Natural killer cell (primary cell): Measurements from ENCODE around the gene HDGFL3. TPM values are rescaled to one million over a fixed set of nuclear protein-coding genes. Genes with fewer than 3 reads are reported as not detected.

Experiments used
- ATAC-seq, 3 donors: fragments of 150-1000 bp in 2 of 3; fragments of 200-7000 bp in 1 of 3; cut with Tn5 transposase; 1 replicate in 1 of 3; 2 replicates in 2 of 3; pipeline ENCODE4 v1.10.0; 2021; ENCODE audit warnings: mild to moderate bottlenecking in 2 of 3, moderate library complexity in 2 of 3
- DNase-seq, 2 donors: peaks; one replicate each; pipeline versions ENCODE4 v3.0.0 to v3.0.0-alpha.2; 2013 to 2021; ENCODE audit warnings: mixed read lengths in 1 of 2
- H3K27ac ChIP-seq: one replicate; pipeline ENCODE4 v1.5.1; 2013; ENCODE audit warnings: mild to moderate bottlenecking, low read length
- H3K27me3 ChIP-seq: one replicate; pipeline ENCODE4 v1.6.1; 2013; ENCODE audit warnings: low read length; ENCODE audit not compliant: control insufficient read depth, insufficient read depth
- H3K36me3 ChIP-seq: one replicate; pipeline ENCODE4 v1.6.1; 2013; ENCODE audit warnings: low read length; ENCODE audit not compliant: control insufficient read depth, insufficient read depth
- H3K4me1 ChIP-seq: one replicate; pipeline ENCODE4 v1.6.1; 2013; ENCODE audit warnings: low read length; ENCODE audit not compliant: control insufficient read depth, insufficient read depth
- H3K4me3 ChIP-seq: one replicate; pipeline ENCODE4 v1.5.1; 2013; ENCODE audit warnings: low read length
- H3K9me3 ChIP-seq: one replicate; pipeline ENCODE4 v1.6.1; 2013; ENCODE audit warnings: low read length; ENCODE audit not compliant: control insufficient read depth, insufficient read depth
- H3K27ac Mint-ChIP-seq, 2 donors: one replicate each; pipeline ENCODE4 v1.8.0; 2022; ENCODE audit warnings: mild to moderate bottlenecking in 2 of 2, mixed read lengths in 2 of 2, moderate library complexity in 1 of 2
- H3K27me3 Mint-ChIP-seq, 2 donors: one replicate each; pipeline ENCODE4 v1.8.0; 2022; ENCODE audit warnings: low read depth in 2 of 2, mixed read lengths in 2 of 2
- H3K36me3 Mint-ChIP-seq: one replicate; pipeline ENCODE4 v1.8.0; 2022; ENCODE audit warnings: mixed read lengths
- H3K4me1 Mint-ChIP-seq, 2 donors: one replicate each; pipeline ENCODE4 v1.8.0; 2022; ENCODE audit warnings: mixed read lengths in 2 of 2
- H3K4me3 Mint-ChIP-seq: one replicate; pipeline ENCODE4 v1.8.0; 2022; ENCODE audit warnings: mild to moderate bottlenecking, moderate library complexity, mixed read lengths
- H3K9me3 Mint-ChIP-seq, 2 donors: one replicate each; pipeline ENCODE4 v1.8.0; 2022; ENCODE audit warnings: mixed read lengths in 2 of 2
- CTCF ChIP-seq: fragments of 200-600 bp; IDR thresholded peaks from one replicate; pipeline ENCODE4 v1.8.0; 2022; ENCODE audit warnings: antibody characterized with exemption
- WGBS: methylation state at CpG from one replicate; pipeline ENCODE4 v1.1.7; 2013; ENCODE audit warnings: missing lambda C conversion rate; ENCODE audit not compliant: insufficient coverage; 5-methylcytosine and 5-hydroxymethylcytosine counted together
- intact Hi-C: fragments of 100-400 bp; cut with micrococcal nuclease; formaldehyde crosslinking; loops from one replicate; pipeline ENCODE4 v1.14.2; 2022
- total RNA-seq, 4 donors: library from RNA; stranded (reverse); fragments of 120-200 nt in 1 of 4; gene quantifications; one replicate each; pipeline versions ENCODE4 v1.2.3 to v1.2.4, GENCODE V29; 2013 to 2022

The HDGFL3 gene
- total RNA-seq, 3 donors from 2014 or later (not counting 1 experiment from before 2014, with no cell fraction given): 13.0 to 25.3 (median 21.4) TPM

GRCh38 chr15:83105440-83105839 lies 102.2 kb downstream of the HDGFL3 start:
- Histone ChIP-seq H3K4me3 (no peak overlapping the region), H3K36me3 (no peaks in the 10 kb centered on the region), H3K9me3 (no peaks in the 10 kb centered on the region), H3K27me3 (no peaks in the 10 kb centered on the region), H3K4me1 (peaks cover 25% of the 10 kb centered on the region), H3K27ac (no peak overlapping the region)
- Mint-ChIP-seq H3K27ac (peak overlapping the region in 1 of 2 donors; percentile 23), H3K36me3 (no peaks in the 10 kb centered on the region), H3K4me3 (peak overlapping the region; percentile 82), H3K27me3 (peaks cover 15 to 19% of the 10 kb centered on the region in 2 donors), H3K4me1 (peaks cover 25 to 34% of the 10 kb centered on the region in 2 donors), H3K9me3 (no peaks in the 10 kb centered on the region)
- DNase-seq: no peak
- 71% methylated on average over 1 of the region's 1 CpG for WGBS
- no peak for ATAC-seq
- no peak for TF ChIP-seq CTCF
- intact Hi-C loops: loop anchor here (5.0 kb wide), 1 partner anchor 93 kb away; the partner anchor contains the start of gene C15orf40

GRCh38 chr15:83104141-83104540 lies 103.5 kb downstream of the HDGFL3 start:
- no peak for TF ChIP-seq CTCF
- H3K4me3 ChIP-seq: no peak overlapping the region
- Mint-ChIP-seq H3K9me3 (no peaks in the 10 kb centered on the region), H3K36me3 (no peaks in the 10 kb centered on the region), H3K27ac (no peak overlapping the region), H3K4me1 (peaks cover 12 to 23% of the 10 kb centered on the region in 2 donors), H3K4me3 (peak overlapping the region; percentile 22), H3K27me3 (peaks cover 20 to 28% of the 10 kb centered on the region in 2 donors)
- intact Hi-C loops: no loop called here
- peaks cover 19% of the 10 kb centered on the region for H3K4me1 ChIP-seq
- ATAC-seq (no peak), DNase-seq (no peak)
- no peak overlapping the region for H3K27ac ChIP-seq
- H3K27me3 ChIP-seq: no peaks in the 10 kb centered on the region
- H3K36me3 ChIP-seq: no peaks in the 10 kb centered on the region
- WGBS: 90% methylated on average over 4 of the region's 4 CpGs
- H3K9me3 ChIP-seq: no peaks in the 10 kb centered on the region

- no peak for TF ChIP-seq CTCF
- Mint-ChIP-seq H3K4me1 (peaks cover 0 to 11% of the 10 kb centered on the region in 2 donors), H3K27ac (no peak overlapping the region), H3K36me3 (peaks cover 7% of the 10 kb centered on the region), H3K27me3 (peaks cover 20 to 44% of the 10 kb centered on the region in 2 donors), H3K9me3 (no peaks in the 10 kb centered on the region), H3K4me3 (no peak overlapping the region)
- intact Hi-C loops: no loop called here
- H3K27me3 ChIP-seq: no peaks in the 10 kb centered on the region
- no peaks in the 10 kb centered on the region for H3K36me3 ChIP-seq
- 95% methylated on average over 2 of the region's 2 CpGs for WGBS
- H3K27ac ChIP-seq: no peak overlapping the region
- DNase-seq: no peak
- H3K4me1 ChIP-seq: peaks cover 5% of the 10 kb centered on the region
- ATAC-seq: no peak
- no peaks in the 10 kb centered on the region for H3K9me3 ChIP-seq
- no peak overlapping the region for H3K4me3 ChIP-seq
Measured at GRCh38 chr15:83102346-83102745, 105.3 kb downstream of the HDGFL3 start.

- WGBS: 12% methylated on average over 2 of the region's 2 CpGs
- no peak overlapping the region for H3K4me3 Mint-ChIP-seq
- ATAC-seq (no peak), DNase-seq (no peak)
- no peak overlapping the region for H3K4me3 ChIP-seq
- H3K27ac ChIP-seq: no peak overlapping the region
- peaks cover 0 to 5% of the 10 kb centered on the region in 2 donors for H3K4me1 Mint-ChIP-seq
- H3K9me3 ChIP-seq: no peaks in the 10 kb centered on the region
- peaks cover 7% of the 10 kb centered on the region for H3K36me3 Mint-ChIP-seq
- no peaks in the 10 kb centered on the region for H3K36me3 ChIP-seq
- H3K27me3 Mint-ChIP-seq: peaks cover 21 to 52% of the 10 kb centered on the region in 2 donors
- no peaks in the 10 kb centered on the region for H3K27me3 ChIP-seq
- no peaks in the 10 kb centered on the region for H3K9me3 Mint-ChIP-seq
- intact Hi-C loops: no loop called here
- no peaks in the 10 kb centered on the region for H3K4me1 ChIP-seq
- no peak overlapping the region for H3K27ac Mint-ChIP-seq
- TF ChIP-seq CTCF: no peak
Measured at GRCh38 chr15:83100097-83100646, 107.5 kb downstream of the HDGFL3 start.
